ENCODE results near the gene KDM4C. TPM values are rescaled to one million over a fixed set of nuclear protein-coding genes. Genes with fewer than 3 reads are reported as not detected.

KDM4C gene
- total RNA-seq, 1 experiment from 2014 or later = 16.8 TPM

- H4K20me1 ChIP-seq (ENCODE audit: insufficient read depth) = no peaks in the 10 kb centered on the region
- no peaks in the 10 kb centered on the region for H3K79me2 ChIP-seq (ENCODE audit: insufficient read depth, low read length)
- ATAC-seq (no peak), DNase-seq (ENCODE audit: low read depth, low spot score) (no peak)
- no peak overlapping the region for H2AFZ ChIP-seq (ENCODE audit: low read depth, low read length, poor library complexity, severe bottlenecking)
- POLR2A ChIA-PET = no interaction called here
- no TSS peak for BruUV-seq (replicated peaks)
- TF ChIP-seq YY1 (IDR thresholded peaks at IDR 0.05; ENCODE audit: extremely low read depth, insufficient replicate concordance, low read depth, low read length) (no peak), MAX (IDR thresholded peaks at IDR 0.05) (no peak), SRF (IDR thresholded peaks at IDR 0.05; ENCODE audit: low read depth) (no peak), ELF1 (IDR thresholded peaks at IDR 0.05; ENCODE audit: borderline replicate concordance, low read depth) (no peak), FOSL1 (IDR thresholded peaks at IDR 0.05; ENCODE audit: low read depth) (no peak), EZH2phosphoT487 (IDR thresholded peaks at IDR 0.05; ENCODE audit: borderline replicate concordance) (no peak), REST (IDR thresholded peaks at IDR 0.05; ENCODE audit: low read depth) (no peak)
- RAD21 ChIA-PET (ENCODE audit: low non-redundant PET in 1 of 2, low total read pairs in 2 of 2, uncharacterized antibody in 2 of 2, unreplicated experiment in 2 of 2) = no interaction called here
- intact Hi-C loops (cut with micrococcal nuclease) = no loop called here
- no peaks in the 10 kb centered on the region for H3K27me3 ChIP-seq (ENCODE audit: insufficient read depth, low read length)
- no peaks in the 10 kb centered on the region for H3K4me1 ChIP-seq (ENCODE audit: control insufficient read depth in 1 of 2, insufficient read depth in 2 of 2, low read length in 2 of 2)
- no peaks in the 10 kb centered on the region for H3K9me3 ChIP-seq (ENCODE audit: control insufficient read depth in 1 of 2, insufficient read depth in 1 of 2, low read depth in 1 of 2, low read length in 2 of 2)
- H3K36me3 ChIP-seq (ENCODE audit: control insufficient read depth in 1 of 2, insufficient read depth in 2 of 2, low read length in 2 of 2) = no peaks in the 10 kb centered on the region
- no peaks in the 10 kb centered on the region for H3K9me2 ChIP-seq (ENCODE audit: insufficient read depth)
- CTCF ChIA-PET = no interaction called here
- H3K9ac ChIP-seq (ENCODE audit: low read length) = no peak overlapping the region
- no peak overlapping the region for H3K4me3 ChIP-seq (replicated peaks in 1 of 2; ENCODE audit: low read depth in 1 of 2, low read length in 2 of 2)
- no peak overlapping the region for H3K27ac ChIP-seq (ENCODE audit: low read depth, low read length)
- no peak overlapping the region for H3K4me2 ChIP-seq (ENCODE audit: low read length)
Observed at GRCh38 chr9:7027996-7028395, 270.2 kb downstream of the KDM4C start.
